Measurements from ENCODE around the gene CA4.
"Not testable (repeated sequence)": the region's sequence is repeated elsewhere in the genome, so short reads cannot be mapped to it uniquely, and the experiment has no call there.

The CA4 gene

GRCh38 chr17:60149691-60150582 lies at the start of gene CA4:
CA4 (plus strand) TSS chr17:60149973; CDS start chr17:60150035, 62 bp downstream.
- no peak for DNase-seq

GRCh38 chr17:60100577-60100976 lies 49.2 kb upstream of the CA4 start:
- not testable (repeated sequence) for DNase-seq

GRCh38 chr17:60102015-60102631 lies 47.6 kb upstream of the CA4 start:
- not testable (repeated sequence) for DNase-seq

GRCh38 chr17:60102632-60103096 lies 47.1 kb upstream of the CA4 start:
- DNase-seq, result peak; percentile 23 to 62

GRCh38 chr17:60103957-60104356 lies 45.8 kb upstream of the CA4 start:
- no peak for DNase-seq

GRCh38 chr17:60106340-60107059 lies 43.3 kb upstream of the CA4 start:
- DNase-seq, result no peak

GRCh38 chr17:60107526-60108257 lies 42.1 kb upstream of the CA4 start:
- DNase-seq, result no peak

GRCh38 chr17:60108309-60108708 lies 41.5 kb upstream of the CA4 start:
- not testable (repeated sequence) for DNase-seq

GRCh38 chr17:60108712-60109111 lies 41.1 kb upstream of the CA4 start:
- DNase-seq, result no peak

GRCh38 chr17:60109161-60109560 lies 40.6 kb upstream of the CA4 start:
- DNase-seq, result no peak

GRCh38 chr17:60110586-60110985 lies 39.2 kb upstream of the CA4 start:
- no peak for DNase-seq

- not testable (repeated sequence) for DNase-seq
Observed at GRCh38 chr17:60111661-60112060, 38.1 kb upstream of the CA4 start.

GRCh38 chr17:60115364-60115763 lies 34.4 kb upstream of the CA4 start:
- not testable (repeated sequence) for DNase-seq

- not testable (repeated sequence) for DNase-seq
Observed at GRCh38 chr17:60116196-60116595, 33.6 kb upstream of the CA4 start.

GRCh38 chr17:60119162-60119561 lies 30.6 kb upstream of the CA4 start:
- DNase-seq, result not testable (repeated sequence)

GRCh38 chr17:60119807-60120748 lies 29.7 kb upstream of the CA4 start:
- DNase-seq, result not testable (repeated sequence)

GRCh38 chr17:60127068-60128064 lies 22.4 kb upstream of the CA4 start:
- DNase-seq, result no peak

- no peak for DNase-seq
Observed at GRCh38 chr17:60128171-60128859, 21.5 kb upstream of the CA4 start.

- no peak for DNase-seq
Observed at GRCh38 chr17:60129164-60129563, 20.6 kb upstream of the CA4 start.

Data from CD4-positive, alpha-beta T cell treated with Interleukin-1 beta for 1 hour (primary cell).